ENCODE data around the gene CDK2AP2.

DNA sequence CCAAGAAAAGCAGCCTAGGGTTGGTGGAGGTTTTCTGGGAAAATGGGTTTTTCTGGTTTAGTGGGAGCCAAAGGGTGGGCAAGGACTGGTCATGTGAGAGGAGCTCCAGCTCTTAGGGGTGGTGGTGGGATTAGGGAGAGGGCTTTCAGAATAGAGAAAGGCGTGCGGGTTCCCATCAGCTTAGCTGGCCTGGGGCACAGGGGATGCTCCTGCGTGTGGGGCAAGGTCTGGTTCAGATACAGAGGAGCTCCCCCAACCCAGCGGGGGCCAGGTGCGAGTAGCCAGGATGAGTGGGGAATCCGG is 39.6 kb downstream of the CDK2AP2 start:
- TF ChIP-seq POLR2AphosphoS5 (IDR thresholded peaks at IDR 0.05) (no peak), POLR2A (IDR thresholded peaks at IDR 0.05) (no peak)
- TF ChIP-seq, protein P1, sequence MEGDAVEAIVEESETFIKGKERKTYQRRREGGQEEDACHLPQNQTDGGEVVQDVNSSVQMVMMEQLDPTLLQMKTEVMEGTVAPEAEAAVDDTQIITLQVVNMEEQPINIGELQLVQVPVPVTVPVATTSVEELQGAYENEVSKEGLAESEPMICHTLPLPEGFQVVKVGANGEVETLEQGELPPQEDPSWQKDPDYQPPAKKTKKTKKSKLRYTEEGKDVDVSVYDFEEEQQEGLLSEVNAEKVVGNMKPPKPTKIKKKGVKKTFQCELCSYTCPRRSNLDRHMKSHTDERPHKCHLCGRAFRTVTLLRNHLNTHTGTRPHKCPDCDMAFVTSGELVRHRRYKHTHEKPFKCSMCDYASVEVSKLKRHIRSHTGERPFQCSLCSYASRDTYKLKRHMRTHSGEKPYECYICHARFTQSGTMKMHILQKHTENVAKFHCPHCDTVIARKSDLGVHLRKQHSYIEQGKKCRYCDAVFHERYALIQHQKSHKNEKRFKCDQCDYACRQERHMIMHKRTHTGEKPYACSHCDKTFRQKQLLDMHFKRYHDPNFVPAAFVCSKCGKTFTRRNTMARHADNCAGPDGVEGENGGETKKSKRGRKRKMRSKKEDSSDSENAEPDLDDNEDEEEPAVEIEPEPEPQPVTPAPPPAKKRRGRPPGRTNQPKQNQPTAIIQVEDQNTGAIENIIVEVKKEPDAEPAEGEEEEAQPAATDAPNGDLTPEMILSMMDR (IDR thresholded peaks at IDR 0.05): no peak

All from breast epithelium (tissue), 3 donors.